MCF 10A (cell line): ENCODE data around the gene TRAK1. TPM values are rescaled to one million over a fixed set of nuclear protein-coding genes. Genes with fewer than 3 reads are reported as not detected.

Source experiments
- BruUV-seq: library from RNA; stranded (reverse); fragments of 400-500 nt; replicated peaks from 2 replicates; lab custom pipeline; 2021; lab: Mats Ljungman, UMichigan
- CTCF ChIA-PET: fragments of 300-600 bp; sonication (Branson Sonifier 250); formaldehyde crosslinking; extraction: SDS; loops from one replicate; lab custom pipeline; 2021; ENCODE audit warnings: antibody characterized with exemption, inconsistent platforms; lab: Yijun Ruan, JAX
- POLR2A ChIA-PET: fragments of 300-600, 350-650 bp; sonication (Branson Sonifier 250); formaldehyde crosslinking; extraction: SDS; loops from one replicate; lab custom pipeline; 2020; ENCODE audit warnings: antibody characterized with exemption, inconsistent platforms; lab: Yijun Ruan, JAX
- DNase-seq: peaks from one replicate; pipeline ENCODE4 v3.0.0-alpha.2; 2018; ENCODE audit not compliant: unreplicated experiment
- H3K27ac Mint-ChIP-seq: one replicate; pipeline ENCODE4 v1.8.0; 2022; ENCODE audit warnings: mild to moderate bottlenecking, low read depth, mixed read lengths; ENCODE audit not compliant: unreplicated experiment
- H3K27me3 Mint-ChIP-seq: one replicate; pipeline ENCODE4 v1.8.0; 2022; ENCODE audit warnings: mixed read lengths; ENCODE audit not compliant: insufficient read depth, unreplicated experiment
- H3K36me3 Mint-ChIP-seq: one replicate; pipeline ENCODE4 v1.8.0; 2022; ENCODE audit warnings: mild to moderate bottlenecking, moderate library complexity, mixed read lengths; ENCODE audit not compliant: insufficient read depth, unreplicated experiment
- H3K4me1 Mint-ChIP-seq: one replicate; pipeline ENCODE4 v1.8.0; 2022; ENCODE audit warnings: mixed read lengths; ENCODE audit not compliant: insufficient read depth, unreplicated experiment
- H3K4me3 Mint-ChIP-seq: one replicate; pipeline ENCODE4 v1.8.0; 2022; ENCODE audit warnings: mild to moderate bottlenecking, moderate library complexity, mixed read lengths; ENCODE audit not compliant: unreplicated experiment
- H3K9me3 Mint-ChIP-seq: one replicate; pipeline ENCODE4 v1.8.0; 2022; ENCODE audit warnings: mixed read lengths; ENCODE audit not compliant: unreplicated experiment
- intact Hi-C: fragments of 100-400 bp; cut with micrococcal nuclease; formaldehyde crosslinking; loops from 2 replicates; pipeline ENCODE4 v1.14.1; 2022
- total RNA-seq: library from RNA; stranded (reverse); gene quantifications from 2 replicates; pipeline ENCODE4 v1.2.3, GENCODE V29; 2022
- TF ChIP-seq, protein P1 (sequence below): fragments of 200-600 bp; IDR thresholded peaks from one replicate; pipeline ENCODE4 v1.8.0; 2022; ENCODE audit warnings: antibody characterized with exemption, mild to moderate bottlenecking; ENCODE audit not compliant: unreplicated experiment

Gene TRAK1
- total RNA-seq, 1 experiment from 2014 or later, result 33.2 TPM

DNA sequence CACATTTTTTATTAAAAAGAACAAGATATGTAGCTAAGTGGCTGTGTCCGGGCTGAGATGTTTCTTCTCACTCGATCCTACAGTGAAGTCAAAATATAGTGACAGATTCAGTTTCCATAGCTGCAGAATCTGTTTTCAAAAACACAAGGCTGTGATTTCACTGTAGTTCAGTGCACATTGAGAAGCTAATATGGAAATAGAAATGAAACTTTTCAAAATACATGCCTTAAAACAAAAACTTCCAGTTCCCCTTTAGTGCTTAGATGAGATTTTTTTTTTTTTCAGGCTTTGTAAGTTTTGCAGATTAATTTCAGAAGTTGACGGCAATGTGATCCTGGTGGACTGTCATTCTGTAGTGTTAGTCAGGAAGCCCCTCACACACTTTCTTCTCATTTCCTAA is 23.8 kb upstream of the TRAK1 start:
- POLR2A ChIA-PET, result interaction anchor here (0.6 to 2.8 kb wide), 9 partner anchors 13 to 1809 kb away, joined by 3 to 13 read pairs (median 4); partner anchors contain the start of gene TRAK1
- CTCF ChIA-PET, result interaction anchor here (0.7 to 1.4 kb wide), 4 partner anchors 12 to 62 kb away, joined by 3 to 4 read pairs (median 3); no protein-coding TSS in a partner anchor
- H3K4me3 Mint-ChIP-seq, result no peak overlapping the region
- H3K4me1 Mint-ChIP-seq, result peaks cover 33% of the 10 kb centered on the region
- intact Hi-C loops, result no loop called here
- H3K27ac Mint-ChIP-seq, result peak overlapping the region; percentile 23
- TF ChIP-seq, protein P1, sequence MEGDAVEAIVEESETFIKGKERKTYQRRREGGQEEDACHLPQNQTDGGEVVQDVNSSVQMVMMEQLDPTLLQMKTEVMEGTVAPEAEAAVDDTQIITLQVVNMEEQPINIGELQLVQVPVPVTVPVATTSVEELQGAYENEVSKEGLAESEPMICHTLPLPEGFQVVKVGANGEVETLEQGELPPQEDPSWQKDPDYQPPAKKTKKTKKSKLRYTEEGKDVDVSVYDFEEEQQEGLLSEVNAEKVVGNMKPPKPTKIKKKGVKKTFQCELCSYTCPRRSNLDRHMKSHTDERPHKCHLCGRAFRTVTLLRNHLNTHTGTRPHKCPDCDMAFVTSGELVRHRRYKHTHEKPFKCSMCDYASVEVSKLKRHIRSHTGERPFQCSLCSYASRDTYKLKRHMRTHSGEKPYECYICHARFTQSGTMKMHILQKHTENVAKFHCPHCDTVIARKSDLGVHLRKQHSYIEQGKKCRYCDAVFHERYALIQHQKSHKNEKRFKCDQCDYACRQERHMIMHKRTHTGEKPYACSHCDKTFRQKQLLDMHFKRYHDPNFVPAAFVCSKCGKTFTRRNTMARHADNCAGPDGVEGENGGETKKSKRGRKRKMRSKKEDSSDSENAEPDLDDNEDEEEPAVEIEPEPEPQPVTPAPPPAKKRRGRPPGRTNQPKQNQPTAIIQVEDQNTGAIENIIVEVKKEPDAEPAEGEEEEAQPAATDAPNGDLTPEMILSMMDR, result no peak
- H3K27me3 Mint-ChIP-seq, result no peaks in the 10 kb centered on the region
- H3K36me3 Mint-ChIP-seq, result no peaks in the 10 kb centered on the region
- DNase-seq, result no peak
- no TSS peak for BruUV-seq
- H3K9me3 Mint-ChIP-seq, result no peaks in the 10 kb centered on the region

DNA sequence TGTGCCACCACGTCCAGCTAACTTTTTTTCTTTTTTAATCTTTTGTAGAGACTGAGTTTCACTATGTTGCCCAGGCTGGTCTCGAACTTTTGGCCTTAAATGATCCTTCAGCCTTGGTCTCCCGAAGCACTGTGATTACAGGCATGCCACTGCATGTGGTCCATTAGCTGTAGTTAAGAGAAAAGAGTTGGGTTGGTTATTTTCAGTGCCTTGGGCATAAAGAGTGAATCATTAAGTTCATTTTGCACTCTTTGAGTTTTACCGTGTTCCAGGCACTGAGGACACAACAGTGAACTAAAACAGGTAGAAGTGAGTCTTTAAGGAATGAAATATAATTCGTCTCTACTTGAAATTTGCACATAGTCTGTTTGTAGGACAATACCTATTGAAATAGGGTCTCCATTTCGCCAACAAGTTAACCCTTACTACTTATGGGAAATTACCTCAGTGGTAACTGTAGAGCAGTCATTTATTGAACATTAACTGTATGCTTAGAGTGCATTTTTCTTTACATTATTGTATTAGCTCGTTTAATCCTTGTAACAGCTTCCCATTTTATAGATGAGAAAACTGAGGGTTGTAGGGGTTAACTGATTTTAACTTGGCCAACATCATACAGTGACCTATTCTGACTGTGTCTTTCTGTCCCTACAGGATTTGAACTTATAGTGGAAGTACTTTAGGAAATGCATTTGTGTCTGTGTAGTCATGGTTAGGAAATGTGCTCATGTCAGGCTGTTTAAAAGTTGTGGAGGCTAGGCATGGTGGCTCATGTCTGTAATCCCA is 22.7 kb upstream of the TRAK1 start:
- H3K36me3 Mint-ChIP-seq, result peaks cover 6% of the 10 kb centered on the region
- intact Hi-C loops, result no loop called here
- no peaks in the 10 kb centered on the region for H3K27me3 Mint-ChIP-seq
- no peak overlapping the region for H3K4me3 Mint-ChIP-seq
- no TSS peak for BruUV-seq
- ChIA-PET POLR2A (interaction anchor here (0.9 to 2.8 kb wide), 5 partner anchors 11 to 106 kb away, joined by 3 to 13 read pairs (median 4); partner anchors contain the start of genes TRAK1 and ULK4), CTCF (interaction anchor here (0.6 to 1.3 kb wide), 3 partner anchors 31 to 123 kb away, joined by 3 to 4 read pairs (median 3); no protein-coding TSS in a partner anchor)
- DNase-seq, result no peak
- peaks cover 35% of the 10 kb centered on the region for H3K4me1 Mint-ChIP-seq
- peak overlapping the region; percentile 27 for H3K27ac Mint-ChIP-seq
- H3K9me3 Mint-ChIP-seq, result no peaks in the 10 kb centered on the region
- TF ChIP-seq, protein P1, result no peak

DNA sequence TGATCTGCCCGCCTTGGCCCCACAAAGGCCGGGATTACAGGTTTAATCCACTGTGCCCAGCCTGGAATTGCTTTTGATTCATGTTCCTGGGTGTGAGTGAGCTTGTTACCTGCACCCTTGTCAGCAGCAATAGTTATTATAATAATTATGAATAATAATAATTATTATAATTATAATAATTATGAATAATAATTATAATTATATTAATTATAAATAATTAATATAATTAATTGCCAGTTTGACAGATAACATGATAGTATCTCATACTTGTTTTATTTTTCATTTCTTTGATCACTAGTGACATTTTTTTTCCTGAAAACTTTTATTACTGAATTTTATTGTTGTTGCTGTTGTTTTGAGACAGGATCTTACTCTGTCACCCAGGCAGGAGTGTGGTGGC is 21.1 kb upstream of the TRAK1 start:
- POLR2A ChIA-PET, result interaction anchor here (1.1 to 3.2 kb wide), 6 partner anchors 8 to 91 kb away, joined by 3 to 27 read pairs (median 21); partner anchors contain the start of gene TRAK1
- BruUV-seq, result no TSS peak
- no peak for DNase-seq

More for the DNA sequence above, 21.1 kb upstream of the TRAK1 start:
- peak overlapping the region; percentile 35 for H3K27ac Mint-ChIP-seq
- intact Hi-C loops, result no loop called here
- CTCF ChIA-PET, result interaction anchor here (0.5 to 3.1 kb wide), 3 partner anchors 12 to 105 kb away, joined by 3 to 17 read pairs (median 3); no protein-coding TSS in a partner anchor
- no peak overlapping the region for H3K4me3 Mint-ChIP-seq
- peaks cover 34% of the 10 kb centered on the region for H3K4me1 Mint-ChIP-seq
- H3K9me3 Mint-ChIP-seq, result no peaks in the 10 kb centered on the region
- TF ChIP-seq, protein P1, result no peak
- H3K36me3 Mint-ChIP-seq, result peaks cover 6% of the 10 kb centered on the region
- H3K27me3 Mint-ChIP-seq, result no peaks in the 10 kb centered on the region
